Vagina (tissue), 2 donors: ENCODE results near the gene SLC2A9.

Experiments used
- POLR2A ChIP-seq, 2 donors: fragments of 450-650 bp; IDR thresholded peaks; one replicate each; pipeline ENCODE4 v1.6.1; 2017; ENCODE audit warnings: antibody characterized with exemption in 2 of 2, mild to moderate bottlenecking in 2 of 2, moderate library complexity in 2 of 2
- POLR2AphosphoS5 ChIP-seq, 2 donors: sonication (generic); formaldehyde crosslinking; IDR thresholded peaks; one replicate each; pipeline ENCODE4 v1.9.0; 2017; ENCODE audit warnings: antibody characterized with exemption in 2 of 2, mild to moderate bottlenecking in 2 of 2, low read depth in 1 of 2; ENCODE audit not compliant: insufficient read depth in 1 of 2
- TF ChIP-seq, protein P1 (sequence below), 3 experiments: fragments of 450-650 bp in 2 of 3; fragments of 200-600 bp in 1 of 3; sonication (generic) in 1 of 3; IDR thresholded peaks; one replicate each; pipeline ENCODE4 v1.5.1; 2017 to 2019; ENCODE audit warnings: antibody characterized with exemption in 3 of 3, mild to moderate bottlenecking in 2 of 3, moderate library complexity in 2 of 3

DNA sequence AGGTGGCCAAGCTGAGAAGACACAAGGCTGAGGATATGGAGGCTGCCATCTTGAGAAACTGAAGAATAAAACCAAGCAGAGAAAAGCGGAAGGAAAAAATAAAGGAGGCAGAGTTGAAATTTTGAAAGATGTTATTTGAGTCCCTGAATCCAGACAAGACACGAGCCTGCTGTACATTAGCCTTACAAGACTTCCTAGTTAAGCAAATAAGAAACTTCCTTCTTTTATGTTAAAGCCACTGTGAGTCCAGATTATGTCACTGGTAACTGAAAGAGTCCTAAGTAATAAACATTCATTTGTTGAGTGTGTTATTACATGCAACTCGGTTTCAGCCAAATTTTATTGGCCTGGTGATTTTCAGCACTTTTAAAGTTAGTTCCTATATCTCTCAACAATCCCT, 209.5 kb downstream of the SLC2A9 start:
- TF ChIP-seq POLR2A (IDR thresholded peaks at IDR 0.05) (no peak), POLR2AphosphoS5 (IDR thresholded peaks at IDR 0.05; ENCODE audit: insufficient read depth in 1 of 2, low read depth in 1 of 2) (no peak)
- TF ChIP-seq, protein P1, sequence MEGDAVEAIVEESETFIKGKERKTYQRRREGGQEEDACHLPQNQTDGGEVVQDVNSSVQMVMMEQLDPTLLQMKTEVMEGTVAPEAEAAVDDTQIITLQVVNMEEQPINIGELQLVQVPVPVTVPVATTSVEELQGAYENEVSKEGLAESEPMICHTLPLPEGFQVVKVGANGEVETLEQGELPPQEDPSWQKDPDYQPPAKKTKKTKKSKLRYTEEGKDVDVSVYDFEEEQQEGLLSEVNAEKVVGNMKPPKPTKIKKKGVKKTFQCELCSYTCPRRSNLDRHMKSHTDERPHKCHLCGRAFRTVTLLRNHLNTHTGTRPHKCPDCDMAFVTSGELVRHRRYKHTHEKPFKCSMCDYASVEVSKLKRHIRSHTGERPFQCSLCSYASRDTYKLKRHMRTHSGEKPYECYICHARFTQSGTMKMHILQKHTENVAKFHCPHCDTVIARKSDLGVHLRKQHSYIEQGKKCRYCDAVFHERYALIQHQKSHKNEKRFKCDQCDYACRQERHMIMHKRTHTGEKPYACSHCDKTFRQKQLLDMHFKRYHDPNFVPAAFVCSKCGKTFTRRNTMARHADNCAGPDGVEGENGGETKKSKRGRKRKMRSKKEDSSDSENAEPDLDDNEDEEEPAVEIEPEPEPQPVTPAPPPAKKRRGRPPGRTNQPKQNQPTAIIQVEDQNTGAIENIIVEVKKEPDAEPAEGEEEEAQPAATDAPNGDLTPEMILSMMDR (IDR thresholded peaks at IDR 0.05) = no peak
